A673 (cell line): ENCODE data around the gene MIER2. TPM values are rescaled to one million over a fixed set of nuclear protein-coding genes. Genes with fewer than 3 reads are reported as not detected.
"Not testable (repeated sequence)": the region's sequence is repeated elsewhere in the genome, so short reads cannot be mapped to it uniquely, and the experiment has no call there.

ENCODE experiments used
- BruUV-seq: library from RNA; stranded (reverse); fragments of 400-500 nt; replicated peaks from 2 replicates; lab custom pipeline; 2021; lab: Mats Ljungman, UMichigan
- CTCF ChIA-PET: fragments of 300-600 bp; sonication (Branson Sonifier 250); formaldehyde crosslinking; loops from one replicate; lab custom pipeline; 2022; ENCODE audit warnings: antibody characterized with exemption; lab: Charles Lee
- POLR2A ChIA-PET: fragments of 300-600 bp; sonication (Branson Sonifier 250); formaldehyde crosslinking; loops from one replicate; lab custom pipeline; 2022; ENCODE audit warnings: antibody characterized with exemption; ENCODE audit not compliant: low non-redundant PET; lab: Charles Lee
- DNase-seq: peaks from one replicate; pipeline ENCODE4 v3.0.0-alpha.2; 2015; ENCODE audit warnings: low spot score
- H3K27ac ChIP-seq: fragments of 200-600 bp; sonication (generic); 2 replicates; pipeline ENCODE4 v1.5.1; 2016; ENCODE audit warnings: mixed run types, low read depth, mild to moderate bottlenecking, mixed read lengths, antibody characterized with exemption, low read length; ENCODE audit not compliant: poor library complexity, severe bottlenecking
- H3K27me3 ChIP-seq: fragments of 200-600 bp; sonication (generic); replicated peaks from 2 replicates; pipeline ENCODE4 v1.6.1; 2017; ENCODE audit warnings: mixed run types, low read depth, mild to moderate bottlenecking, mixed read lengths, antibody characterized with exemption, low read length; ENCODE audit not compliant: insufficient read depth, poor library complexity
- H3K36me3 ChIP-seq: fragments of 200-600 bp; sonication (generic); 2 replicates; pipeline ENCODE4 v1.6.1; 2016; ENCODE audit warnings: mixed run types, mild to moderate bottlenecking, mixed read lengths, antibody characterized with exemption, low read length; ENCODE audit not compliant: insufficient read depth, poor library complexity, severe bottlenecking
- H3K4me1 ChIP-seq: fragments of 200-600 bp; sonication (generic); 2 replicates; pipeline ENCODE4 v1.6.1; 2017; ENCODE audit warnings: mixed run types, mild to moderate bottlenecking, mixed read lengths, antibody characterized with exemption, low read length; ENCODE audit not compliant: insufficient read depth, poor library complexity, severe bottlenecking
- H3K4me3 ChIP-seq: fragments of 200-600 bp; sonication (generic); 2 replicates; pipeline ENCODE4 v1.5.1; 2016; ENCODE audit warnings: low read depth, mixed run types, mild to moderate bottlenecking, mixed read lengths, low read length; ENCODE audit not compliant: poor library complexity, severe bottlenecking
- H3K9me3 ChIP-seq: fragments of 200-600 bp; sonication (generic); 2 replicates; pipeline ENCODE4 v1.6.1; 2016; ENCODE audit warnings: mixed run types, low read depth, mild to moderate bottlenecking, mixed read lengths, antibody characterized with exemption, low read length; ENCODE audit not compliant: poor library complexity, severe bottlenecking
- EZH2 ChIP-seq: fragments of 200-600 bp; sonication (generic); IDR thresholded peaks from 2 replicates; pipeline ENCODE4 v1.6.1; 2017; ENCODE audit warnings: borderline replicate concordance, low read depth, mild to moderate bottlenecking, mixed read lengths, antibody characterized with exemption, low read length; ENCODE audit not compliant: poor library complexity, severe bottlenecking
- intact Hi-C: fragments of 100-400 bp; cut with micrococcal nuclease; formaldehyde crosslinking; loops from one replicate; pipeline ENCODE4 v1.10.0; 2022; ENCODE audit not compliant: unreplicated experiment
- total RNA-seq: library from RNA; stranded (reverse); gene quantifications from 2 replicates; pipeline ENCODE4 v1.2.3, GENCODE V29; 2021
- TF ChIP-seq, protein P1 (sequence below): fragments of 300-800, 200-600 bp; sonication (generic); conservative IDR thresholded peaks from 2 replicates; pipeline ENCODE4 v1.5.1; 2017; ENCODE audit warnings: low read depth, mild to moderate bottlenecking, antibody characterized with exemption, low read length, moderate library complexity, mixed read lengths

MIER2 gene
- total RNA-seq, 1 experiment from 2014 or later, result 47.8 TPM

- TF ChIP-seq, protein P1, sequence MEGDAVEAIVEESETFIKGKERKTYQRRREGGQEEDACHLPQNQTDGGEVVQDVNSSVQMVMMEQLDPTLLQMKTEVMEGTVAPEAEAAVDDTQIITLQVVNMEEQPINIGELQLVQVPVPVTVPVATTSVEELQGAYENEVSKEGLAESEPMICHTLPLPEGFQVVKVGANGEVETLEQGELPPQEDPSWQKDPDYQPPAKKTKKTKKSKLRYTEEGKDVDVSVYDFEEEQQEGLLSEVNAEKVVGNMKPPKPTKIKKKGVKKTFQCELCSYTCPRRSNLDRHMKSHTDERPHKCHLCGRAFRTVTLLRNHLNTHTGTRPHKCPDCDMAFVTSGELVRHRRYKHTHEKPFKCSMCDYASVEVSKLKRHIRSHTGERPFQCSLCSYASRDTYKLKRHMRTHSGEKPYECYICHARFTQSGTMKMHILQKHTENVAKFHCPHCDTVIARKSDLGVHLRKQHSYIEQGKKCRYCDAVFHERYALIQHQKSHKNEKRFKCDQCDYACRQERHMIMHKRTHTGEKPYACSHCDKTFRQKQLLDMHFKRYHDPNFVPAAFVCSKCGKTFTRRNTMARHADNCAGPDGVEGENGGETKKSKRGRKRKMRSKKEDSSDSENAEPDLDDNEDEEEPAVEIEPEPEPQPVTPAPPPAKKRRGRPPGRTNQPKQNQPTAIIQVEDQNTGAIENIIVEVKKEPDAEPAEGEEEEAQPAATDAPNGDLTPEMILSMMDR, result no peak
- no peak for TF ChIP-seq EZH2
- DNase-seq, result no peak
- BruUV-seq, result no TSS peak
- no peaks in the 10 kb centered on the region for H3K27me3 ChIP-seq
- POLR2A ChIA-PET, result no interaction called here
- H3K9me3 ChIP-seq, result no peaks in the 10 kb centered on the region
- no peak overlapping the region for H3K4me3 ChIP-seq
- no peak overlapping the region for H3K27ac ChIP-seq
- intact Hi-C loops, result no loop called here
- no peaks in the 10 kb centered on the region for H3K4me1 ChIP-seq
- CTCF ChIA-PET, result interaction anchor here (0.7 kb wide), 1 partner anchor 88 kb away, joined by 15 read pairs; no protein-coding TSS in a partner anchor
- no peaks in the 10 kb centered on the region for H3K36me3 ChIP-seq
Observed at GRCh38 chr19:389935-390289, 45.3 kb upstream of the MIER2 start.

- Histone ChIP-seq H3K4me3 (no peak overlapping the region), H3K36me3 (no peaks in the 10 kb centered on the region), H3K9me3 (no peaks in the 10 kb centered on the region), H3K27ac (no peak overlapping the region), H3K4me1 (no peaks in the 10 kb centered on the region), H3K27me3 (no peaks in the 10 kb centered on the region)
- BruUV-seq, result no TSS peak
- intact Hi-C loops, result no loop called here
- TF ChIP-seq EZH2, result no peak
- TF ChIP-seq, protein P1, result no peak
- DNase-seq, result no peak
- ChIA-PET POLR2A (no interaction called here), CTCF (interaction anchor here (0.7 kb wide), 1 partner anchor 89 kb away, joined by 15 read pairs; no protein-coding TSS in a partner anchor)
Observed at GRCh38 chr19:389255-389934, 44.8 kb upstream of the MIER2 start.

DNA sequence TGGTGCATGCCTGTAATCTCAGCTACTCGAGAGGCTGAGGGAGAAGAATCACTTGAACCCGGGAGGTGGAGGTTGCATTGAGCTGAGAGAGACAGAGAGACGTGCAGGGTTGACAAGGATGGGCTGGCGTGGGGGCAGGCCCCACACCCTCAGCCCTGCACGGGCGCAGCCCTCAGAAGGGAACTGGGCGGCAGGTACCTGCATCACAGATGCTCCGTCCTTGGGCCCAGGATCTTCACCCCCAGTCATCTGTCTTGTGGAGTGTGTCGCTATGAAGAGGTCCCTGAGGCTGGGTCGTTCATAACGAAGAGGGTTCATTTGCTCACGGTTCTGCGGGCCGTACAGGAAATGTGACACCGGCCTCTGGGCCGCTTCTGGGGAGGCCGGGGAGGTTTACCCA lies 44.1 kb upstream of the MIER2 start:
- H3K4me1 ChIP-seq, result no peaks in the 10 kb centered on the region
- H3K4me3 ChIP-seq, result no peak overlapping the region
- H3K27ac ChIP-seq, result no peak overlapping the region
- ChIA-PET CTCF (no interaction called here), POLR2A (no interaction called here)
- no peak for TF ChIP-seq EZH2
- BruUV-seq, result no TSS peak
- H3K36me3 ChIP-seq, result no peaks in the 10 kb centered on the region
- DNase-seq, result no peak
- H3K27me3 ChIP-seq, result no peaks in the 10 kb centered on the region
- intact Hi-C loops, result no loop called here
- no peaks in the 10 kb centered on the region for H3K9me3 ChIP-seq

DNA sequence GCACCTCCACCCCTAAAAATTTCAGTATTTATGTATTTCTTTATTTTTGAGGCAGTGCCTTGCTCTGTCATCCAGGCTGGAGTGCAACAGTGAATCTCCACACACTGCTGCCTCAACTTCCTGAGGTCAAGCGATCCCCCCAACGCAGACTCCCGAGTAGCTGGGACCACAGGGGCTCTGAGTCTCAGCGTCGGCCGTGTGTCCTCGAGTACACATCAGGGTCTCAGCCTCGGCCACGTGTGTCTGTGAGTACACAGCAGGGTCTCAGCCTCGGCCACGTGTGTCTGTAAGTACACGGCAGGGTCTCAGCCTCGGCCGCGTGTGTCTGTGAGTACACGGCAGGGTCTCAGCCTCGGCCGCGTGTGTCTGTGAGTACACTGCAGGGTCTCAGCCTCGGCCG lies 43.2 kb upstream of the MIER2 start:
- TF ChIP-seq, protein P1, result no peak
- no peak for TF ChIP-seq EZH2
- Histone ChIP-seq H3K36me3 (no peaks in the 10 kb centered on the region), H3K27me3 (no peaks in the 10 kb centered on the region), H3K9me3 (no peaks in the 10 kb centered on the region), H3K4me3 (no peak overlapping the region), H3K27ac (no peak overlapping the region), H3K4me1 (no peaks in the 10 kb centered on the region)
- BruUV-seq, result no TSS peak
- CTCF ChIA-PET, result no interaction called here
- intact Hi-C loops, result no loop called here
- DNase-seq, result no peak
- POLR2A ChIA-PET, result no interaction called here

GRCh38 chr19:386632-387301 lies 42.2 kb upstream of the MIER2 start:
- CTCF ChIA-PET, intact Hi-C loops, H3K4me1 ChIP-seq, H3K36me3 ChIP-seq, POLR2A ChIA-PET, H3K4me3 ChIP-seq, H3K27ac ChIP-seq, DNase-seq, BruUV-seq, H3K9me3 ChIP-seq, H3K27me3 ChIP-seq: not testable (repeated sequence)
